GM12892 (cell line): ENCODE results near the gene ANK3.

Experiments
- POLR2A ChIP-seq: IDR thresholded peaks from 2 replicates; pipeline ENCODE4 v1.6.1; 2011; ENCODE audit warnings: low read depth, low read length, control low read depth
- POLR2AphosphoS5 ChIP-seq: IDR thresholded peaks from 2 replicates; pipeline ENCODE4 v1.6.1; 2011; ENCODE audit warnings: low read depth, low read length, control low read depth

DNA sequence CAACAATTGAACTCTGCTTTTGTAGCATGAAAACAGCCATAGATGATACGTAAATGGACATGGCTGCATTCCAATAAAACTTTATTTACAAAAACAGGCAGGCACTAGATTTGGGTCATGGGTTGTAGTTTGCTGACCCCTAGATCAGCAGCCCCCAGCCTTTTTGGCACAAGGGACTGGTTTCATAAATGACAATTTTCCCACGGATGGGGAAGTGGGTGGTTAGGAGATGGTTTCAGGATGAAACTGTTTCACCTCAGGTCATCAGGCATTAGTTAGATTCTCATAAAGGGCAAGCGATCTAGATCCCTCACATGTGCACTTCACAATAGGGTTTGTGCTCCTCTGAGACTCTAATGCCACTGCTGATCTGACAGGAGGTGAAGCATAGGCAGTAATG, 16.5 kb upstream of the ANK3 start:
- TF ChIP-seq POLR2A (no peak), POLR2AphosphoS5 (no peak)
